GM12873 (cell line): ENCODE results near the gene HDAC4.

Experiments
- CTCF ChIP-seq: IDR thresholded peaks from 2 replicates; pipeline ENCODE4 v1.5.1; 2012; ENCODE audit warnings: low read depth, mild to moderate bottlenecking, moderate library complexity, low read length, control low read depth; ENCODE audit not compliant: insufficient read depth; ENCODE audit errors: missing control alignments

Gene HDAC4

GRCh38 chr2:239282448-239283287, 118.2 kb downstream of the HDAC4 start:
- no peak for TF ChIP-seq CTCF

GRCh38 chr2:239279508-239280295, 121.1 kb downstream of the HDAC4 start:
- TF ChIP-seq CTCF, result no peak

GRCh38 chr2:239278941-239279365, 121.9 kb downstream of the HDAC4 start:
- TF ChIP-seq CTCF, result no peak

DNA sequence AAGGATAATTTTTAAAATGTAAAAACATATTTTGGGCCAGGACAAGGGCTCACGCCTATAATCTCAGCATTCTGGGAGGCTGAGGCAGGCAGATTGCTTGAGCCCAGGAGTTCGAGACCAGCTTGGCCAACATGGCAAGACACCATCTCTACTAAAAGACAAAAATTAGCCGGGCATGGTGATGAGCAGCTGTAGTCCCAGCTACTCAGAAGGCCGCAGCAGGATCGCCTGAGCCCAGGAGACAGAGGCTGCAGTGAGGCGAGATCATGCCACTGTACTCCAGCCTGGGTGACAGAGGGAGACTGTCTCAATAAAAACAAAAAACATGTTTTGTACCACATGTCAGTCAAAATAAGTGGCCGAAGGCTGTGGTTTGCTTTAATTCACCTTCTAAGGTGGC, 122.5 kb downstream of the HDAC4 start:
- TF ChIP-seq CTCF, result no peak

- TF ChIP-seq CTCF, result no peak
These were observed 123.3 kb downstream of the HDAC4 start for GRCh38 chr2:239277401-239278085.

- no peak for TF ChIP-seq CTCF
These were observed 124.0 kb downstream of the HDAC4 start for GRCh38 chr2:239276851-239277250.
